ENCODE data around the gene UQCRC2.
"Not testable (repeated sequence)": the region's sequence is repeated elsewhere in the genome, so short reads cannot be mapped to it uniquely, and the experiment has no call there.

Gene UQCRC2

GRCh38 chr16:21952793-21953540, at the start of gene UQCRC2:
TSS of gene UQCRC2 (plus strand) at chr16:21953361. CDS start at chr16:21953424, 63 bp downstream.
- DNase-seq (ENCODE audit: low read depth) = peak; percentile 75
- peak within 1 kb of the TSS; percentile 91 for H3K4me3 ChIP-seq (ENCODE audit: low read depth, low read length)

- H3K4me3 ChIP-seq (ENCODE audit: low read depth, low read length); DNase-seq (ENCODE audit: low read depth): not testable (repeated sequence)
These were observed 20.5 kb upstream of the UQCRC2 start for GRCh38 chr16:21932650-21933049.

- not testable (repeated sequence) for DNase-seq (ENCODE audit: low read depth); H3K4me3 ChIP-seq (ENCODE audit: low read depth, low read length)
These were observed 19.8 kb upstream of the UQCRC2 start for GRCh38 chr16:21933316-21933715.

GRCh38 chr16:21933790-21934189, 19.4 kb upstream of the UQCRC2 start:
- not testable (repeated sequence) for H3K4me3 ChIP-seq (ENCODE audit: low read depth, low read length); DNase-seq (ENCODE audit: low read depth)

GRCh38 chr16:21936216-21936615, 16.9 kb upstream of the UQCRC2 start:
- not testable (repeated sequence) for H3K4me3 ChIP-seq (ENCODE audit: low read depth, low read length); DNase-seq (ENCODE audit: low read depth)

GRCh38 chr16:21937336-21937829, 15.8 kb upstream of the UQCRC2 start:
- no peak overlapping the region for H3K4me3 ChIP-seq (ENCODE audit: low read depth, low read length)
- no peak for DNase-seq (ENCODE audit: low read depth)

- no peak for DNase-seq (ENCODE audit: low read depth)
- H3K4me3 ChIP-seq (ENCODE audit: low read depth, low read length) = no peak overlapping the region
These were observed 12.6 kb upstream of the UQCRC2 start for GRCh38 chr16:21940570-21940969.

GRCh38 chr16:21943571-21943970, 9.6 kb upstream of the UQCRC2 start:
- H3K4me3 ChIP-seq (ENCODE audit: low read depth, low read length) = no peak overlapping the region
- DNase-seq (ENCODE audit: low read depth) = no peak

- DNase-seq (ENCODE audit: low read depth) = no peak
- H3K4me3 ChIP-seq (ENCODE audit: low read depth, low read length) = no peak overlapping the region
These were observed 6.1 kb upstream of the UQCRC2 start for GRCh38 chr16:21946889-21947635.

- no peak overlapping the region for H3K4me3 ChIP-seq (ENCODE audit: low read depth, low read length)
- no peak for DNase-seq (ENCODE audit: low read depth)
These were observed 3.4 kb upstream of the UQCRC2 start for GRCh38 chr16:21949713-21950260.

- DNase-seq (ENCODE audit: low read depth) = no peak
- no peak overlapping the region for H3K4me3 ChIP-seq (ENCODE audit: low read depth, low read length)
These were observed 2.2 kb upstream of the UQCRC2 start for GRCh38 chr16:21950782-21951521.

GRCh38 chr16:21952040-21952792, 945 bp upstream of the UQCRC2 start:
- H3K4me3 ChIP-seq (ENCODE audit: low read depth, low read length) = peak overlapping the region; percentile 91
- peak; percentile 25 for DNase-seq (ENCODE audit: low read depth)

GRCh38 chr16:21953541-21953902, 361 bp downstream of the UQCRC2 start:
- DNase-seq (ENCODE audit: low read depth) = no peak
- H3K4me3 ChIP-seq (ENCODE audit: low read depth, low read length) = peak overlapping the region; percentile 91

GRCh38 chr16:21957714-21958346, 4.7 kb downstream of the UQCRC2 start:
- DNase-seq (ENCODE audit: low read depth) = no peak
- H3K4me3 ChIP-seq (ENCODE audit: low read depth, low read length) = no peak overlapping the region

- no peak for DNase-seq (ENCODE audit: low read depth)
- no peak overlapping the region for H3K4me3 ChIP-seq (ENCODE audit: low read depth, low read length)
These were observed 5.9 kb downstream of the UQCRC2 start for GRCh38 chr16:21959050-21959449.

- no peak for DNase-seq (ENCODE audit: low read depth)
- H3K4me3 ChIP-seq (ENCODE audit: low read depth, low read length) = no peak overlapping the region
These were observed 9.3 kb downstream of the UQCRC2 start for GRCh38 chr16:21962475-21962874.

GRCh38 chr16:21963887-21964286, 10.7 kb downstream of the UQCRC2 start:
- H3K4me3 ChIP-seq (ENCODE audit: low read depth, low read length) = no peak overlapping the region
- DNase-seq (ENCODE audit: low read depth) = no peak

- DNase-seq (ENCODE audit: low read depth) = no peak
- no peak overlapping the region for H3K4me3 ChIP-seq (ENCODE audit: low read depth, low read length)
These were observed 11.2 kb downstream of the UQCRC2 start for GRCh38 chr16:21964353-21964752.

GRCh38 chr16:21971856-21972255, 18.7 kb downstream of the UQCRC2 start:
- no peak for DNase-seq (ENCODE audit: low read depth)
- no peak overlapping the region for H3K4me3 ChIP-seq (ENCODE audit: low read depth, low read length)

Measured in skeletal muscle cell (primary cell).